ENCODE measurements around the gene CD300LF.

CD300LF gene

DNA sequence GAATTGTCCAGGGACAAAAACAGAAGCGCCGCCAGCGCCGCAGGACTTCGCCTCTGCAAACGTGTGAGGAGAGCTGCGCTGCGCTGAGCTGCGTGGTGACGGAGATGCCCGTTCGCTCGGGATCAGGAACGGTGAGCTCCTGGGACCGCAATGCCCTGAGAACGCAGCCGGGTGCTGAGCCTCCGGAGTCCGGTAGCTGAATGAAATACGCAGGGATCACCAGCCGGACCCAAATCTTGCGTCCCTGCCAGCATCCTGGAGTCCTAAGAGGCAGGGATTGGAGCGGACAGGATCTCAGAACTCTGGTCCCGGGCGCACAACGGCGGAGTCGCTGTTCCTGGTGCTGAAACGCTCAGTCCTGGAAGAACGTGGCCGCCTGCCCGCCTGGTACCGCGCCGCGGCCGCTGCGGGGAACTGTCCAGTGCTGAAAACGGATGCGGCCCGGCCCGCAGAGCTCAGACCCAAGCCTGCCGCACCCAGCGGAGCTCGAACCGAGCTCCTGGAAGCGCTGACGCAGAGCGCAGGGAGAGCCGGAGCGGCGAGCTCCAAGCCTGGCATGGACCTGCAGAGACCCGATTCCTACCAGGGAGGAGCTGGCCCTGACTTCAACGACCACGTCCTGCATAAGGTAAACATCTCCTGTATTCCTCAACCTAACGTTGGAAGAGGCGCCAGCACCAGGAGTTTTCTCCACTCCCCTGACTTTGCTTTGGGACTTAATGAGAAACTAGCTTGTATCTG lies 41.5 kb downstream of the CD300LF start:
- Mint-ChIP-seq H3K4me1 (ENCODE audit: low read depth) (no peaks in the 10 kb centered on the region), H3K27ac (no peak overlapping the region), H3K27me3 (peaks cover 61% of the 10 kb centered on the region)

DNA sequence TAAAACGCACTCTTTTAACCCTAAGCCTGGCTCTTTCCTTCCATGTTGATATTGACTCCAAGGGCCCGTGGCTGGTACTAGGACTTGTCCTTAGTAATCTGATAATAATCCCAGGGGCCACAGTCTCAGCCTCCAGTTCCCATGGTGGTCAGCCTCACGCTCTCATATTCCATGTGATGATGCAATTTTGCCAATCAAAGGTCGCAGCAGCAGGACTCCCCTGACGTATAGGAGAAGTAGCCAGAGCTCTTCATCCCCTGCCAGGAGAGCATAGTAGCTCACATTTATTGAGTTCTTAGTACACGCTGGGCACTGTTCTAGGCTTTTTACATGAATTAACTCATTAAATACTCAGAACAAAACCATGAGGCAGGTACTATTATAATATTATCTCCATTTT lies 42.4 kb downstream of the CD300LF start:
- Mint-ChIP-seq H3K36me3 (ENCODE audit: low read depth) (no peaks in the 10 kb centered on the region), H3K27ac (no peak overlapping the region), H3K4me3 (no peak overlapping the region), H3K9me3 (peaks cover 5% of the 10 kb centered on the region), H3K4me1 (ENCODE audit: low read depth) (no peaks in the 10 kb centered on the region), H3K27me3 (peaks cover 62% of the 10 kb centered on the region)

More for the DNA sequence above, 41.5 kb downstream of the CD300LF start:
- Mint-ChIP-seq H3K4me3 (no peak overlapping the region), H3K36me3 (ENCODE audit: low read depth) (no peaks in the 10 kb centered on the region), H3K9me3 (peaks cover 5% of the 10 kb centered on the region)

DNA sequence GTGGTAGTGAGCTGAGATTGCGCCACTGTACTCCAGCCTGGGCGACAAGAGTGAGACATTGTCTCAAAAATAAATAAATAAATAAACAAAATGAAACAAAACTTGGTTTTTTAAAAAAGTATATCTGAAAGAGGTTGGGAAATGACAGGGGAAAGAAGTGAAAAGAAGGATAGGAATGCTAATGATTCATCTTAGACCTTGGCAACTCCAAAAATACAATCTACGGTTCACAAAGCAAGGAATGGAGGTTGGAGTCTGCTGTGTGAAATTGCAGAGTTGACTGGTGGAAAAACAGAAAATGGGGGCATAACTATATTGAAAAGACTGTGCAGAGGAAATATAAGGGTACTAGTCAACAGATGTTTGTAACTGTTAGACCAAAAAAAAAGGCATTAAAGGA lies 49.2 kb downstream of the CD300LF start:
- no peak overlapping the region for H3K4me3 Mint-ChIP-seq
- no peak overlapping the region for H3K27ac Mint-ChIP-seq
- H3K27me3 Mint-ChIP-seq: peaks cover 51% of the 10 kb centered on the region
- no peaks in the 10 kb centered on the region for H3K36me3 Mint-ChIP-seq (ENCODE audit: low read depth)
- no peaks in the 10 kb centered on the region for H3K4me1 Mint-ChIP-seq (ENCODE audit: low read depth)
- peaks cover 4% of the 10 kb centered on the region for H3K9me3 Mint-ChIP-seq

DNA sequence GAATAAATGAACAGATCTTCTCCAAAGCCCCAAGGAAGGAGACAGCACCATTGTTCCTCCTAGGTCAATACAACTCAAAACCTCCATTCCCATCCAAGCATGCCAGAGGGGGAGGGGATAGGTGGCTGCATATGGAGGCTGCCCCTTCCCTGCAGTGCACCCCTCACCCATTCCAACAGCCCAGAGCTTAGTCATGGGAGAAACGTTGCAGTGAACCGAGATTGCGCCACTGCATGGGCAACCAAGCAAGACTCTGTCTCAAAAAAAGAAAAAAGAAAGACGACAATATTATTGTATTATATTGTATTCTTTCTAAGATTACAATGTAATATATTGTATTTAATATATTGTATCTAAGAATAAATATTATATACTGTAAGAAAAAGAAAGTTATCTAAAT lies 52.8 kb downstream of the CD300LF start:
- peaks cover 33% of the 10 kb centered on the region for H3K27me3 Mint-ChIP-seq
- H3K4me3 Mint-ChIP-seq: no peak overlapping the region
- peaks cover 4% of the 10 kb centered on the region for H3K9me3 Mint-ChIP-seq

DNA sequence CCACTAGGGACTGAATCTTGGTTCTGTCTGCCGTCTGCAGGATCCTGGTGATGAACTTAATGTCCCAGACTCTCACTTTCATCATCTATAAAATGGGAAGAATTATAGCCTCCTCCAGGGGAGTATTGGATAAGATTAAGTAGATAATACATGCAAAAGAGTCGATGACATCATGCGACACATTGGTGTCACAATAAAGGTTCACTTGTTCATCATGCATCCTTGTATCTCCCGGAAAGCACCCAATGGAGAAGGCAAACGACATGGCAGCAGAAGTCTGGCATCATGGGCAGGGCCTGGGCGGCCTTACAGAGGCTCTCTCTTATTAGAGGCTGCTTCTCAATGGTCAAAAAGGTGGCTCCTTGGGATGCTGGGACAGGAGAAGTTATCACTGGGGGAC lies 54.1 kb downstream of the CD300LF start:
- no peak overlapping the region for H3K4me3 Mint-ChIP-seq
- H3K27me3 Mint-ChIP-seq: peaks cover 28% of the 10 kb centered on the region
- H3K4me1 Mint-ChIP-seq (ENCODE audit: low read depth): peaks cover 3% of the 10 kb centered on the region
- H3K36me3 Mint-ChIP-seq (ENCODE audit: low read depth): no peaks in the 10 kb centered on the region
- H3K9me3 Mint-ChIP-seq: peaks cover 4% of the 10 kb centered on the region
- H3K27ac Mint-ChIP-seq: no peak overlapping the region

More for the DNA sequence above, 52.8 kb downstream of the CD300LF start:
- no peak overlapping the region for H3K27ac Mint-ChIP-seq
- H3K4me1 Mint-ChIP-seq (ENCODE audit: low read depth): peaks cover 3% of the 10 kb centered on the region
- H3K36me3 Mint-ChIP-seq (ENCODE audit: low read depth): no peaks in the 10 kb centered on the region

DNA sequence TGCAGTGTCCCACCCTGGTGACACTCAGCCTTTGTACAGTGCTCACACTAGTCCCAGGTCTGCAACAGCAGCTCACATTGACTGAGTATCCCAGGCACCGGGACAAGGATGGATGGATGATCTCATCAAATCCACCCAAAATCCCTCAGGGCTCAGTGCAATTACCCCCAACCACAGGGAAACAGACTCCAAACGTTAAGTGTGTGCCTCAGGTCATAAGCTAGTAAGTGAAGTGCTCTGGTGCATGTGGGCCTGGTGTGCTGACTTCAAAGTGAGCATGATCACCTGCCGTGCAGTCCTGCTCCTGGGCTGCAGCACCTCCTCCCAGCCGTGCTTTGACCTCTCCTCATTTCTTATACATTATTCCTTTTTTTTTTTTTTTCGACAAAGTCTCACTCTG lies 58.0 kb downstream of the CD300LF start:
- H3K9me3 Mint-ChIP-seq: no peaks in the 10 kb centered on the region

DNA sequence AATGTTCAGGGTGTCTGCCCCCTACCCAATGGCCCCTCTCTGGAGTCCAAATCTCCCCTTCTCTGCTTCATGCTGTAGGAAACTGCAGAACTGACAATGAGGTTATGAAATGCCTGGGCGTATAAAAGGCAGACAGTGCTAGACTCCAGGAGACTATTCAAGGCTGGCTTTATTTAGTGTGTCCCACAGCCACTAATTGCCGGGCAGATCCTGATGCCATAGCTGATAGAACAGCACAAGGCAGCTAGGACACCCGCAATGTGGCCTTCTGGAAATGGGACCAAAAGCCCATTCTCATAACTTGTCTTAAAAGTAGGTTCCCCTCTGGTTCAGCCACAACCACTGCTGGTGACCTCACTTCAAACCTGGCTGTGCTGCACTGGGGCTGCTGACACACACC lies 60.7 kb downstream of the CD300LF start:
- no peaks in the 10 kb centered on the region for H3K9me3 Mint-ChIP-seq
- H3K27ac Mint-ChIP-seq: no peak overlapping the region
- peaks cover 30% of the 10 kb centered on the region for H3K27me3 Mint-ChIP-seq
- no peaks in the 10 kb centered on the region for H3K36me3 Mint-ChIP-seq (ENCODE audit: low read depth)
- no peak overlapping the region for H3K4me3 Mint-ChIP-seq
- no peaks in the 10 kb centered on the region for H3K4me1 Mint-ChIP-seq (ENCODE audit: low read depth)

More for the DNA sequence above, 58.0 kb downstream of the CD300LF start:
- Mint-ChIP-seq H3K27me3 (peaks cover 35% of the 10 kb centered on the region), H3K27ac (no peak overlapping the region), H3K36me3 (ENCODE audit: low read depth) (no peaks in the 10 kb centered on the region), H3K4me3 (no peak overlapping the region), H3K4me1 (ENCODE audit: low read depth) (peaks cover 3% of the 10 kb centered on the region)

DNA sequence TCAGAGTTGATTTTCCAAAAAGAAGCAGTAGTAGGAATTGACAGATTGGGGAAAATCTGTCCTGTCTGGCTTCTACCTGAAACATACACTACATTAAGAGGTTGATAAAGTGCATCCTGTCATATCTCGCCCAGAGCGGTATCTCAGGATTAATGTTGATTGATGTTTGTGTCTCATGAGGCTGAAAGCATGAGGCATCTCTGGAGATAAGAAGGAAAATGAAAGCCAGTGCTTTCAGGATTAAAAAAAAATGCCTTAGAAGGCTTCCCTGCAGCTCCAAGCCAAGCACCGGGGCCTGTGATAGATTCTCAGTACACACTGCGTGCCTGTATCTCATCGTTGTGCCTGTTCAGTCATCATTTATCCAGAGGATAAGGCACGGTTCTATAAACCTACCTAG lies 62.8 kb downstream of the CD300LF start:
- no peaks in the 10 kb centered on the region for H3K9me3 Mint-ChIP-seq

DNA sequence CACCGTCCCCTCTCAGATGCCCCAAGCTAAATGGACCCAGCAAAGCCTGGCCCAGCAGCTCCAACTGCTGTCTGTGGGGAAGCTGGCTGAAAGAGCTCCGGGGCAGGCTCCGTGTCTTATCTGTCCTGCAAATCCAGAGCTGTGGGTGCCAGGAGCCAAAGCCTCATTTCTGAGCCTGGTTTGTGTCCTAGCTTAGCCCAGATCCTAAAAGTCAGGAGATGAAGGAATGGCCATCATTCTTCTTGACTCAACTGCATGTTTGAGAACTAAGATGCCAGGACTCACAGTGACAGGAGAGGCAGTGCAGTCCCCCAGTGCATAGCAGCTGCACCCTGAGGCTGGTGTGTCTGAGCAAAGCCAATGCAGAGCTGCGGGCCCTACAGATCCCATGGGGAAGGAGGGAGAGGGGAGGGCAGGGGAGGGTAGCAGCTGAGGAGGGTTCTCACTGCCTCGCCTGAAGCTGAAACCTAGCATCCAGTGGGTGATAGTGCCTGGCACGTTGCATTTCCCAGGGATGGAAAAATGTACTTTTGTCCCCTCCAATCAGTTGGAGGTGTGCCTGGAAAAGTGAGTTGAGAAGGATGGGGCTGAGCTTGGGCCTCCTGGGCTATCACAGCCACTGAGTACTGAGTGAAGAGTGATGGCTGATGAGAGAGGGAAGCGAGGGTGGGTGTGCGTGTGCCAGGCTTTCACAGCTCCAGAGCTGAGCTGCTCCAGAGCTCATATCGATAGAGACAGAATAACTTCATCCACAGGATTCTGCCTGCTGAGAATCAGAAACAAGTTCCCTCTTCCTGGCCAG lies 64.7 kb downstream of the CD300LF start:
- H3K27ac Mint-ChIP-seq: no peak overlapping the region
- H3K27me3 Mint-ChIP-seq: peaks cover 44% of the 10 kb centered on the region
- H3K36me3 Mint-ChIP-seq (ENCODE audit: low read depth): no peaks in the 10 kb centered on the region

More for the DNA sequence above, 62.8 kb downstream of the CD300LF start:
- no peak overlapping the region for H3K4me3 Mint-ChIP-seq
- peaks cover 35% of the 10 kb centered on the region for H3K27me3 Mint-ChIP-seq
- H3K36me3 Mint-ChIP-seq (ENCODE audit: low read depth): no peaks in the 10 kb centered on the region
- H3K4me1 Mint-ChIP-seq (ENCODE audit: low read depth): no peaks in the 10 kb centered on the region
- H3K27ac Mint-ChIP-seq: no peak overlapping the region

DNA sequence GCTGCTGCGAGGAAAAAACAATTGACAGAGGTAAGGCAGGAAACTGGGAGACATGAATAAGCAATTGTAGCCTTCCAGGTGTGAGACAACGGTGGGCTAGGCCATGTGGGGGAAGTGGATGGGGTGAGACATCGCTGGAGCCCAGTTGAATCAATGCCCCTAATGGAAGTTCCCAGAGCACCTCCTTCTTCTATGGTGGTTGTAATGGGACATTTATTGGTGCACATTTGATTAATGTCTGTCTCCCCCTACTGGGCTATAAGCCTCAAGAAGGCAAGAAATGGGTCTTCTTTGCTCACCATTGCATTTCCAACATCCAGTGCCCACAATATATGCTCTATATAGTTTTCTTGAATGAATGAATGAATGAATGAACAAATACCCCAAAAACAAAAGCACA lies 66.5 kb downstream of the CD300LF start:
- peaks cover 8% of the 10 kb centered on the region for H3K4me1 Mint-ChIP-seq (ENCODE audit: low read depth)
- H3K9me3 Mint-ChIP-seq: no peaks in the 10 kb centered on the region
- peaks cover 46% of the 10 kb centered on the region for H3K27me3 Mint-ChIP-seq
- H3K36me3 Mint-ChIP-seq (ENCODE audit: low read depth): no peaks in the 10 kb centered on the region
- H3K27ac Mint-ChIP-seq: no peak overlapping the region
- H3K4me3 Mint-ChIP-seq: no peak overlapping the region

More for the DNA sequence above, 64.7 kb downstream of the CD300LF start:
- no peak overlapping the region for H3K4me3 Mint-ChIP-seq
- no peaks in the 10 kb centered on the region for H3K9me3 Mint-ChIP-seq
- H3K4me1 Mint-ChIP-seq (ENCODE audit: low read depth): no peaks in the 10 kb centered on the region

DNA sequence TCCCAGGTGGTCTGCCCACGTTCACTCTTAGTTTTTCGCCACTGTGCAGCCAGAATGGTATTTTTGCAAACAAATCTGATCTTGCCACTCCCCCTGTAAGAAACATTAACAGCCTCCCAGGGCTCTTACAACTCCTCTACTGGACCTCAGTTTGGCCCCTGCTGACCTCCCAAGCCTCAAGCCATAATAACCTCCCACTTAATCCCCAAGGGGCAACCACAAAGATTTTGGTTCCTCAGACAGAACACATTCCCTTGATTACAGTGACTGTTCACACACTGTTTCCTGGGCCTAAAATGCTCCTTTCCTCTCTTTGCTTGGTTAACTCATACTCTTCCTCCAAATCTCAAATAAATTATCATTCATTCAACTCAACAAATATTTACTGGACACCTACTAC lies 67.7 kb downstream of the CD300LF start:
- no peak overlapping the region for H3K4me3 Mint-ChIP-seq
- H3K9me3 Mint-ChIP-seq: no peaks in the 10 kb centered on the region
- peaks cover 11% of the 10 kb centered on the region for H3K4me1 Mint-ChIP-seq (ENCODE audit: low read depth)
- H3K27ac Mint-ChIP-seq: no peak overlapping the region
- H3K27me3 Mint-ChIP-seq: peaks cover 40% of the 10 kb centered on the region
- no peaks in the 10 kb centered on the region for H3K36me3 Mint-ChIP-seq (ENCODE audit: low read depth)

DNA sequence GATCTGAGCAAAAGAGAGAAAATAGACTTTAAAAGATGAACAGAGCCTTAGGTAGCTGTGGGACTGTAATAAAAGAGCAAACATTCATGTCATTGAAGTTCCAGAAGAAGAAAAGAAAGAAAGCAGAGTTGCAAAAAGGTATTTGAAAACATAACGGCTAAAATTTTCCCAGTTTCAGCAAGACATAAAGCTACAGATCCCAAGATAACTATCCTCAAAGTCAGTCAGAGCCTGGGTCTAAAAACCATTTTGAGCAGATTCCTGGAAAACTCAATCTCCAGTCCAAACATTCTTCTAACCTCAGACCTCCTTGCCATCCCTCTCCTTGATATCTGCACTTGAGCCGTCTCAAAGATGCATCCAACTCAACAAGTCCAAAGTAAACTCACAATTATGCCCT lies 68.3 kb downstream of the CD300LF start:
- Mint-ChIP-seq H3K27ac (no peak overlapping the region), H3K36me3 (ENCODE audit: low read depth) (no peaks in the 10 kb centered on the region), H3K27me3 (peaks cover 40% of the 10 kb centered on the region), H3K9me3 (no peaks in the 10 kb centered on the region), H3K4me3 (no peak overlapping the region), H3K4me1 (ENCODE audit: low read depth) (peaks cover 17% of the 10 kb centered on the region)

Data from stimulated activated naive CD8-positive, alpha-beta T cell treated with anti-CD3 and anti-CD28 coated beads, Interleukin-15, Interleukin-2, amounts not matched to agents 100 ng/mL and 50 ng/mL, for 24 hours (primary cell).